ENCODE measurements around the gene SGCE.

DNA sequence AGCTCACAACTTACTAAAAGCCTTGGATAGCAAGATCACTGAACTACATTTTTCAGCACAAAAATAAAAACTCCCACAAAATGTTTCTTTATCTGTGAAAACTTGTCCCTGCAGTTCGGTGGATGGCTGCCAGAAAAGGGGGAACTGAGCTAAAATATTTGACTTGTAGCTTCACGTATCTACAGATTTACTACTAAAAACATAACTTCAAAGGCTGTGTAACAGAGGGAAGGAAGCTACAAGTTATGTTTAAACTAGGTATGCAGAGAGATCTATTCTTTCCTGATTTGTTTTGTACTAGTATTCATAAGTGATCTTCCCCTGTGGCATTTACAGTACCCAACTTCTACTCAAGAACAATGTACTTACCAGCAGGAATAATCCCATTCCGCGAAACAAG, 25.1 kb downstream of the SGCE start:
- TF ChIP-seq, protein P1, sequence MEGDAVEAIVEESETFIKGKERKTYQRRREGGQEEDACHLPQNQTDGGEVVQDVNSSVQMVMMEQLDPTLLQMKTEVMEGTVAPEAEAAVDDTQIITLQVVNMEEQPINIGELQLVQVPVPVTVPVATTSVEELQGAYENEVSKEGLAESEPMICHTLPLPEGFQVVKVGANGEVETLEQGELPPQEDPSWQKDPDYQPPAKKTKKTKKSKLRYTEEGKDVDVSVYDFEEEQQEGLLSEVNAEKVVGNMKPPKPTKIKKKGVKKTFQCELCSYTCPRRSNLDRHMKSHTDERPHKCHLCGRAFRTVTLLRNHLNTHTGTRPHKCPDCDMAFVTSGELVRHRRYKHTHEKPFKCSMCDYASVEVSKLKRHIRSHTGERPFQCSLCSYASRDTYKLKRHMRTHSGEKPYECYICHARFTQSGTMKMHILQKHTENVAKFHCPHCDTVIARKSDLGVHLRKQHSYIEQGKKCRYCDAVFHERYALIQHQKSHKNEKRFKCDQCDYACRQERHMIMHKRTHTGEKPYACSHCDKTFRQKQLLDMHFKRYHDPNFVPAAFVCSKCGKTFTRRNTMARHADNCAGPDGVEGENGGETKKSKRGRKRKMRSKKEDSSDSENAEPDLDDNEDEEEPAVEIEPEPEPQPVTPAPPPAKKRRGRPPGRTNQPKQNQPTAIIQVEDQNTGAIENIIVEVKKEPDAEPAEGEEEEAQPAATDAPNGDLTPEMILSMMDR (IDR thresholded peaks at IDR 0.05) = no peak
- no peak for TF ChIP-seq POLR2A (IDR thresholded peaks at IDR 0.05)

All from tibial nerve (tissue), 3 donors.